DLD1 (cell line): Measurements from ENCODE around the gene GPR142.

Experiments
- in situ Hi-C: cut with HindIII; loops from 2 replicates; pipeline ENCODE4 v1.10.0; 2017; ENCODE audit warnings: low sequenced_read_pairs

Gene GPR142

GRCh38 chr17:74367206-74367605, at the start of gene GPR142:
Gene GPR142 (plus strand): TSS chr17:74367506. CDS start chr17:74369541, 2,035 bp downstream.
- in situ Hi-C loops = no loop called here

GRCh38 chr17:74318391-74318790, 48.9 kb upstream of the GPR142 start:
- in situ Hi-C loops = no loop called here

GRCh38 chr17:74324521-74324920, 42.8 kb upstream of the GPR142 start:
- in situ Hi-C loops = no loop called here

DNA sequence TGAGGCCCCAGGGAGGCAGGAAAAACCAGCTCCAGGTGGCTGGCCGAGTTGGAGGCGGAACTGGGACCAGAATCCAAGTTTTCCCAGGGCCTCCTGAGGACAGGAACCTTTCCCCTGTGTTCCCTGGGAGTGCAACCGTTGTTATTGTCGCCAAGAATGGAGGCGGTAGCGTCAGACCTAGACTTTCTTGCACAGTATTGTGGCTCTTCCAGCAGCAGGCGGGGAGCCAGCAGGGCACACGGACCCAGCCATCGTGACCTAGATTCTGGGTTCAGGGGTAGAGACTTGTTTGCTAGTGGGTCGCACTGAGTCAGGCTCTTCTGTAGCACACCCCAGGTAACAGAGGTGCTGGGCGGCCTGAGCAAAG, 41.9 kb upstream of the GPR142 start:
- in situ Hi-C loops = no loop called here

DNA sequence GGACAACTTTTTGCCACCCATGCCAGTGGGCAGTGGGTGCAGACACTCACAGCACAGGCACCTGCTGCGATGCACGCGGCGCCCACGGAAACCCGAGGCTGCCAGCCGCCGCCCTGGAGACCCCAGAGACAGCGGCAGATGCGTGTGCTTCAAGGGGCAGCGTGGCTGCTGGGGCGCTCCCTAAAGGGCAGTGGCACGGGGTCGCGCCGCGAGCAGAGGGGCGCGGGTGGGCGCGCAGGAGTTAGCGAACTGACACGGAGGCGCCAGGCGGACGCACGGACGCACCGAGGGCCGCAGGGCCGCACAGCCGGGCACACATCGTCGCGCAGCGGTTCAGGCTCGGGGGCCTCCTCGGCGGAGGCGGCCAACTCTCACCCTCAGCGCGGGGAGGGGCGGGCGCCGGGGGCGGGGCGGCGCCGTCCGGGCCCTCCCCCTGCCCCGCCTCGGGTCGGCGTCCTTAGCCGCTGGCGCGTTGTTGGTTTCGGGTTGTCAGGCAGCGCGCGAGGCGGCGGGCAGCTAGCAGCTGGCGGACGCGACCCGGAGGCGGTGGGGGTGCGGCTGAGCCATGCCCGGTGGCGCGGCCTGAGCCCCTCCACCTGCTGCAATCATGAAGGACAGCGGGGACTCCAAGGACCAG, 41.4 kb upstream of the GPR142 start, which contains the start of gene KIF19:
KIF19 (plus strand) TSS at position 484 of the 637 bp plus-strand sequence; CDS start at position 608, 124 bp downstream.
- in situ Hi-C loops = no loop called here

GRCh38 chr17:74326506-74326905, 40.8 kb upstream of the GPR142 start:
- in situ Hi-C loops = no loop called here

DNA sequence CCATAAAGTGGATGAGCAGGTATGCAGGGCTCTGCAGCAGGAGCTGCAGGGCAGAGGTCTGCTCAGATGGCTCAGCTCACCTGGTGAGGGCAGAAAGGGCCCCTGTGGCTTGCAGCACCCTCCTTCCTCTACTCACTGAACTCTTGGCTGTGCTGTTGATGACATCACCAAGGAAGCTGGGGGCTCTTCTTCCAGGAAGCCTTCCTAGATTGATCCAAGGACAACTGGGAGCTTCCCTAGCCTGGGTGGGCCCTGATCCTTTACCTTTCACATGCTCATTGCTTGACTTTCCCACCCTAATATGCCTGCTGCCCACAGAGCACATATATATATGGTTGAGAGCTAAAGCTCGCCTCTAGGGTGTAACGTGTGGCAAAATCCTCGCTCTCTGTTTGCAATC, 38.8 kb upstream of the GPR142 start:
- in situ Hi-C loops = no loop called here

DNA sequence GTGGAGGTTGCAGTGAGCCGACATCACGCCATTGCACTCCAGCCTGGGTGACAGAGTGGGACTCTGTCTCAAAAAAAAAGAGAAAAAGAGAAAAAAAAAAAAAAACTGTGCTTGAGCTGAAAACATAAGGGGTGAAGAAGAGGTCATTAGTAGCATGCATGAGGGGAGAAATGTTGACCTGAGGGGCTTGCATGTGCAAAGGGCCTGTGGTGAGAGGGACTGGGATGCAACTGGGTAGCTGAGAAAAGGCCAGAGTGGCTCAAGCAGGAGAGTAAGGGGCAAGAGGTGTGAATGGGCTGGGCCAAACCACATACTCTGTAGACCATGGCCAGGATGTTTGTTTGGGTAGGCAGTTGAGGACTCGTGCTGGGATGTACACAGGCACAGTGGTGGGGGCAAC, 37.9 kb upstream of the GPR142 start:
- in situ Hi-C loops = no loop called here

DNA sequence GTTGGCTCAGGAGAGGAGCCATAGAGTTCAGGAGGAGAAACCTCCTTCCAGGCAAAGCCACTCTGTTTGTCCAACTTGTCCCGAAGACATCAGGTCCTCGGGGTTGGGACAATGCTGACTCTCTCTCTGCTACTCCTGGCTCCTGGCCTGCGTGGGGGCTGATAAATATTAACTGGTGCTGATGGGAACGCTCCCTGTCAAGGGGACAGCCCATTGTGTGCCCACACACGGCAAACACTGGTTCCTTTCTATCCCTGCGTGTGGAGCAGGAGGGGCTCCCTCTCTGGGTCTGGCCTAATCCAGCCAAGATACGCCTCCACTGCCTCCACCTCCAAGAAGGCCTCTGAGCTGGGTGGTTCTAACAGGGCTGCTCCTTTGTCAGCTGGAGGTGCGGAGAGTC, 36.9 kb upstream of the GPR142 start:
- in situ Hi-C loops = no loop called here

GRCh38 chr17:74332017-74332650, 35.2 kb upstream of the GPR142 start:
- in situ Hi-C loops = no loop called here

- in situ Hi-C loops = no loop called here
Measured at GRCh38 chr17:74332763-74333283, 34.5 kb upstream of the GPR142 start.

GRCh38 chr17:74334393-74335039, 32.8 kb upstream of the GPR142 start:
- in situ Hi-C loops = no loop called here

DNA sequence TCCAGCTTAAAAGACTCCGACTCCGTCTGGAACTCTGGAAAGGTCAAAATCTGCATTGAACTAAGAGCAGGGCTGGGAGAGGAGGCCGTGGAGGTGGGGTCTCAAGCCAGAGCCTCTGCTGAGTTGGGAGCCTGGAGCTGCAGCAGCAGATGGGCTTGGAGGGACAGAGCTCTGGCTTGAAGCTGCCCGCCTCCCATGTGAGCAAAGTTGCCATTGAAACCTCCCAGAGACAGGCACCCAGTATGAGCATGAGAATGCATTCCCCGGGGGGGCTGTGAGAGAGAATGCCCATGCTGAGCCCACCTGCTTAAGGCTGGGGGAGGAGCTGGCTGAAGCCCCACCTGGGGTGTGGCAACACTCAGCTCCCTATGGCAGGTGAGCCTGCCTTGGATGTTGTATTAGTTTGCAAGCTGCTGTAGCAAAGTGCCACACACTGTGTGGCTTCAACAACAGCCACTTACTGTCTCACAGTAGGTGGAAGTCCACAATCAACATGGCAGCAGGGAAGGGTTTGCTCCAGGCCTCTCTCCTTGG, 31.7 kb upstream of the GPR142 start:
- in situ Hi-C loops = no loop called here

GRCh38 chr17:74336307-74336706, 31.0 kb upstream of the GPR142 start:
- in situ Hi-C loops = no loop called here

DNA sequence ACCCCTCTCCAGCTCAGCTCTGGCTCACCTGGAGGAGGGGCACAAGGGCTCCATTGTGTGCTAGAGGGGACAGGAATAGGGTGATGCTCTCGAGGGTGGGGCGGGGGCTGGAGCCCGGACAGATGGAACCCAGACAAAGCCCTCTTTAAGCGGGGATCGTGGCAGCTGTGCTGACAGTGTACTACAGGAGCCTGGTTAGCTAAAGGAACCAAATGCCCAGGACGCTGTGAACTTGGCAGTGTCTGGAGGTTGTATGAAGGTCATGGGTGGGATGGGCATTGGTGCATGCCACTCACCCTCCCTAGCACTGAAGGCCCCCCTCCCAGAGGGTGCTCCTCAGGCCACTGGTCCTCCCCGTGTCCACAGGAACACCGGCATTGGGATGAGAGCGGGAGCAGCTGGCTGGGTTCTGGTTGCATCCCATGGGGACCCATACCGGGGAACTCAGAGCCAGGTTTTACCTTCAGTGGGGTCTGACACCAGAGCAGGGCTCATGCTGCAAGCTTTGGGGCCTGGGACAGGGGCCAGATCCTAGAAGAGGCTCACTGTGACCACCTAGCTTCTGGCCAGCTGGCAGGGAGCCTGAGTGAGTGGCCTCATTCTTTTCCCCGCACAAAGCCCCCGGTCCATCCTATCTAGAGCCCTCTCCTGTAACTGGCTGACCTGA, 29.3 kb upstream of the GPR142 start:
- in situ Hi-C loops = no loop called here

DNA sequence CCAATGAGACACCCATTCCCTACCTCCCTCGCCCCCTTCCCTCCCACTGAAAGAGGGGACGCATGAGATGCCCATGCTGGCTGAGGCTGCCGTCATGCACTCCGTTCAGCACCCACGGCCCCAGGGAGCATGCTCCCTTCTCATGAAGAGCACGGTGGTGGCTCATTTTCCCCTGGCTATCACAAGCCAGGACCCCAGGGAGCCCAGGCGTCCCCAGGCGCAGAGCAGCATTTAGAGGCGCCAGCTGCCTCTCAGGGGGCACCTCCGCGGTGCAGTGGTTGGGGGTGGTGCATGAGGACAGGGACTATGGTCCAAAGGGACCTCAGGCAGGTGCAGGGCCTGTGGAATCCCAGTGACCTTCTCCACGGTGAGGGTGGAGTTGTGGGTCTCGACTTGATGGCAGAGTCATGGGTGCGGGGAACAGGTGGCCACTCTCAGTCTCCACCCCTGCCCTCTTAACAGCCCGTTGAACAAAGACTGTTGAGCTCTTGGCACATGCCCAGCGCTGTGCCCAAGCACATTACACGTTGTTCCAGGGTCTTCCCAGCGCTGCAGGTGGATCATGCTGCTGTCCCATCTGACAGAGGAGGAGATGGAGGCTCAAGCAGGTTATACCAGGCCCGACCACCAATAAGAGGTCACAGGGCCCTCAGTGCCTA, 27.6 kb upstream of the GPR142 start:
- in situ Hi-C loops = no loop called here

DNA sequence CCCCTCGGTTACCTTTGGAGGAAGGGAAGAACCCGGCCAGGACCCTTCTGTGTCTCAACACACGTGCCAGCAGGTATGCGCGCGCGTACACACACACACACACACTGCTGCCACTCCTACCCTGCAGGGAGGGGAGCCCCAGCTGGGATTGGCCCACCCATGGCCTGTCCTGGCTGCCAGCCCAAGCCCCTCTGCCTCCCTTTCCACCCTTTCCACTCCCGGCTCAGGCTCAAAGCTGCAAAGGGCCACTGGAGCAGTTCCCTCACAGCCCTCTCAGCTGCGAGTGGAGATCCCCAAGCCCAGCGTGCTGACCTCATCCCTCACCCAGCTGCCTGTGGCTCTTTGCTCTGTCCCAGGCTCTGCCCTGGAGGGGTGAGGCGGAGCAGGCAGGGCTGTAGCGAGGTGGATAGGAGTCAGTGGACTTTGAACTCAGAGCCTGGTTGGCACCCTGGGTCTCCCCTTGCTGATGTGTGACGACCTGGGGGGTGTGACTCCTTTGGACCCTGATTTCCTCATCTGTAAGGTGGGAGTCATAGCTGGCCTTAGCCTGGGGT, 26.8 kb upstream of the GPR142 start:
- in situ Hi-C loops = no loop called here

GRCh38 chr17:74342224-74342623, 25.1 kb upstream of the GPR142 start:
- in situ Hi-C loops = no loop called here

- in situ Hi-C loops = no loop called here
Measured at GRCh38 chr17:74343121-74343520, 24.2 kb upstream of the GPR142 start.

- in situ Hi-C loops = no loop called here
Measured at GRCh38 chr17:74343526-74344284, 23.6 kb upstream of the GPR142 start.
